ENCODE data around the gene CFAP299.
"Not testable (repeated sequence)": the region's sequence is repeated elsewhere in the genome, so short reads cannot be mapped to it uniquely, and the experiment has no call there.

Gene CFAP299

DNA sequence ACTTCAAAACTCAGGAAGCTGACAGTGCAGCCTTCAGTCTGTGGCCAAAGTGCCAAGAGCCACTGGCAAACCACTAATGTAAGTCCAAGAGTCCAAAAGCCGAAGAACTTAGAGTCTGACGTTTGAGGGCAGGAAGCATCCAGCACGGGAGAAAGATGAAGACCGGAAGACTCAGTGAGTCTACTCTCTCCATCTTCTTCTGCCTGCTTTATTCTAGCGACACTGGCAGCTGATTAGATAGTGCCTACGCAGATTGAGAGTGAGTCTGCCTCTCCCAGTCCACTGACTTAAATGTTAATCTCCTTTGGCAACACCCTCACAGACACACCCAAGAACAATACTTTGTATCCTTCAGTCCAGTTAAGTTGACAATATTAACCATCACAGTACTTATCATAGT lies 414.0 kb downstream of the CFAP299 start:
- not testable (repeated sequence) for DNase-seq

- no peak for DNase-seq
These were observed 415.7 kb downstream of the CFAP299 start for GRCh38 chr4:80751200-80751599.

DNA sequence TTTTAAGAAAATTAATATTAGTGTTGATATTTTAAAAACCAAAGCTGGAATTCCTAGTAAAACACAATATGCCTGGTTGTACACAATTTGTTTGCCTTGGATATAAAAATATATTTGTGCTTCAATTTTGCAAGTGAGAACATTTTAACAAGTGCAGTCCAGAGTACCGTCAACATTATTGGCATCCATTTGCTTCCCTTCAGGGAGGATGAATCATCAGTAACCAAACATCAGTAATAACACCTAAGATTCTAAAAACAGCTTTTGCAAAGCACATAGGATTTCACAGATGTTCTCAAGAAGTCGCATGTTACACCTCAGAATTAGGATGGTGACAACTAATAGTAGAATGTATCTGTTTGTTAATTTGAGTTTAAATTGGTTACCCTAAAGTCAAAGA lies 432.4 kb downstream of the CFAP299 start:
- DNase-seq: no peak

DNA sequence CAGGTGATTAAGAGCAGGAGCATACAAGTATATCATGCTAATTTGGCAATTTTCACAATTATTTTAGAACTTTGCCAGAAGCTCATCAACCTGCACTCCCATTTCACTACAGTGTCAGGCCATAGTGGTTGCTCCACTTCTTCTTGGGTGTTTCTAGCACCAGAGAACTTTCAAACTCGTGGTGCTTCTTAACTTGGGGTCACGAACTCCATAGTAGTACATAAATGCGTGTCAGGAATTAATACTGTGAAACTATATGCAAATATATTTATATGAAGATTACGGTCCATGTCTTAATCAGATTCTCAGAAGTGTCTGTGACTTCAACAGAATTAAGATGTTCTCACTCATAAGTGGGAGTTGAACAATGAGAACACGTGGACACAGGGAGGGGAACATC lies 440.6 kb downstream of the CFAP299 start:
- no peak for DNase-seq

GRCh38 chr4:80781431-80781830 lies 445.9 kb downstream of the CFAP299 start:
- DNase-seq: no peak

GRCh38 chr4:80787306-80787705 lies 451.8 kb downstream of the CFAP299 start:
- DNase-seq: no peak

DNA sequence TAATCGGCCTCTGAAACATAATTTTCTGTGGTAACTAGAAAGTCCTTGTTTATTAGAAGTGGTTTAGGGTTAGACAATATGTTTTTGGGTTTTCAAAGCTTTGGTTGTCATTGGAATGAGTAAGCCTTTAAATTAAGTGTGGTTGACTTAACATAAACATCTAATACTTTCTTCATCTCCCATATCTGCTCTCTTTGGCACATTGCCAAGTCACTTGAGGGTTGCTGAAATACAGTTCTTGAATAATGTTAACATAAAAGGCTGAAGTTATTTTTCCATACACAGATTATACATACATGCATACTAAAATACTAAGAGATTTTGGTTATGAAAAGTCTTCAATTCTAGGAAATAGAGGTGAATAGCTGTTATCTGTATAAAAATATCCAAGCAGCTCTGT lies 453.3 kb downstream of the CFAP299 start:
- DNase-seq: no peak

DNA sequence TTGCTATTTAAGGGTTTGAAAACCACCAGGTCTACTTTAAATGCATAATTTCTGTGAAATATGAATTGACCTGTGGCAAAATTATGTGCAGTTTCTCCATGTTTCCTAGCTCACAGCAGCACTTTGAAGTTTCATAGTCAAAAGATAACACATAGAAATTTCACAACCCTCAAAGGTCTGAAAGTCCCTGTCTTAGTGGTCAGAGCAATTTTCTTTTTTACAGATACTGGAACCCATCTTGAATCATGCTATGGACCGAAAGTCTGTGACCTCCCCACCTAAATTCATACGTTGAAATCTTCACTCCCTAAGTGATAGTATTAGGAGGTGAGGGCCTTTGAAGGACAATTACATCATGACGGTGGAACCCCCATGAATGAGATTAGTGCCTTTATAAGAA lies 454.6 kb downstream of the CFAP299 start:
- DNase-seq: no peak

GRCh38 chr4:80793660-80794059 lies 458.1 kb downstream of the CFAP299 start:
- DNase-seq: not testable (repeated sequence)

DNA sequence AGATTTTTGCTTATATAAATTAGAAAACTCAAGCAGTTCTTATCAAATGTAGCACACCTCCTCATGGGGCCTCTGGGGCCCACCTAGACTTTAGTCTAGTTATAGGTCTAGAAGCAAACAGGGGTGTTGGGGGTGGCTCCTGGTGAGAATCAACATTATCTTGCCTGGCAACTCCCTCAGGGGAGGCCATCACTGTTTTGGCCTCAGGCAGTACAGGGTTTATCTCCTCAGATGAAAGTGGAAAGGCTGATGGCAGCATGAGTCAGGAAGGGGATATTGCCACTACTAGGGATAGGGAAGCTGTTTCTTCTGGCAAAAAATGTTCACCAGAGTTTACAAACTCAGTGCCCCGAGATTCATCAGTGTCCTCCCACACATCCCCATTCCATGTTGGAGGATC lies 462.6 kb downstream of the CFAP299 start:
- DNase-seq: no peak

DNA sequence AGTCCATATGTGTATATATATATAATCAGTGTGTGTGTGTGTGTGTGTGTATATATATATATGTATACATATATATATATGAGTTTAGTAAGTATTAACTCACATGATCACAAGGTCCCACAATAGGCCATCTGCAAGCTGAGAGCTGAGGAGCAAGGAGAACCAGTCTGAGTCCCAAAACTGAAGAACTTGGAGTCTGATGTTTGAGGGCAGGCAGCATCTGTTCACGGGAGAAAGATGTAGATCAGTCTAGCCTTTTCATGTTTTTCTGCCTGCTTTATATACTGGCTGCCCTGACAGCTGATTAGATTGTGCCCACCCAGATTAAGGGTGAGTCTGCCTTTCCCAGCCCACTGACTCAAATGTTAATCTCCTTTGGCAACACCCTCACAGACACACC lies 465.2 kb downstream of the CFAP299 start:
- DNase-seq: not testable (repeated sequence)

GRCh38 chr4:80803337-80803736 lies 467.8 kb downstream of the CFAP299 start:
- DNase-seq: no peak

DNA sequence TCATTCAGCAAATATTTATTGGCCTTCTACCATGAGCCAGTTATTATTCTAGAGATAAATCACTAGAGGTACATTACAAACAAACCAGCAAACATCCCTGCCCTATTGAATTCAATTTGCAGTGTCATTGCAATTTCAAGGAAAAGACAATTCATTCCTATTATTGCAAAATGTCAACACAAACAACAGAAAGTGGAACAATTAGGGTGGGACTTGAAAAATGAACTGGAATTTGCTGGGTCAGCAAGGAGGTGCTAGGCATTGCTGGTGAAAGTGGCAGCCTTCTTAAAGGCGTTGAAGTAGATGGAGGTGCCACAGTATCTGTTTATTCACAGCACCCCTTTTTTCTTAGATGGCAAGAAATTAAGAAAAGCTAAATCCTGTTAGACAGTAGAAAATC lies 470.9 kb downstream of the CFAP299 start:
- no peak for DNase-seq

- no peak for DNase-seq
These were observed 473.7 kb downstream of the CFAP299 start for GRCh38 chr4:80809039-80809729.

- DNase-seq: no peak
These were observed 475.9 kb downstream of the CFAP299 start for GRCh38 chr4:80811406-80811805.

DNA sequence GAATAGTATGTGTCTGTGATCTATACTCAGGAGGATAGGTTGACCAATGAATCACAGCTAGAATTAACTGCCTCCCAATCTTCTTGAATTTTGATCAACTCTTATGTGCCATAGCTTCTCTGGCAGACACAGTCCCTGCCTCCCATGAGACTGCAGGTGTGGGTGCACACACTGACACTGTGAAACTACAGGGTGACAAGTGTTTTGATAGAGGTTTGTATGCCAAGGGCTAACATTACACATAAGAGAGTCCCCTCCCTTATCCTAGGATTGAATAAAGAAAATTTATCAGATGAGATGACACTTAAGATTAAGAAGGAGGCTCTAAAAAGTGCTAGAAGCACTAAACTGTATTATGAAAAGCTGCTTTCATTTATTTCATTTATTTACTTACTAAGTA lies 476.6 kb downstream of the CFAP299 start:
- DNase-seq: no peak

DNA sequence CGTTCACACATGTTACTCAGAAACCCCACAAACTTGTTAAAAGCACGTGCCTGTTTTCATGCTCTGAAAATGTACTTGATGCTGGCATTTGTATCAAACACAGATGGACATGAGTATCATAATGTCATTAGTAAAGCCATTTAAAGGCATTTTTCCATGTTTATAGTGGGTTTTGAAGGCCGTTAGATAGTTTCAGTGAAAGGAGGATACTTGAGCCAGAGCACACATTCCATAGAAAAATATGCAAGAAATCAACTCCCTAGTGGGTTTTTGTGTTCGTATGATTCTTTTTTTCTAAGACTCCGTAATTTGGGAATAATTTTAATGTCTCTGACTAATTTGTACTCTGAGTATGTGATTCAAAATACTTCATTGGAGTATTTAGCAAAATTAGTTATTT lies 478.7 kb downstream of the CFAP299 start:
- no peak for DNase-seq

- no peak for DNase-seq
These were observed 496.1 kb downstream of the CFAP299 start for GRCh38 chr4:80831383-80832361.

- DNase-seq: no peak
These were observed 503.8 kb downstream of the CFAP299 start for GRCh38 chr4:80839281-80839680.

DNA sequence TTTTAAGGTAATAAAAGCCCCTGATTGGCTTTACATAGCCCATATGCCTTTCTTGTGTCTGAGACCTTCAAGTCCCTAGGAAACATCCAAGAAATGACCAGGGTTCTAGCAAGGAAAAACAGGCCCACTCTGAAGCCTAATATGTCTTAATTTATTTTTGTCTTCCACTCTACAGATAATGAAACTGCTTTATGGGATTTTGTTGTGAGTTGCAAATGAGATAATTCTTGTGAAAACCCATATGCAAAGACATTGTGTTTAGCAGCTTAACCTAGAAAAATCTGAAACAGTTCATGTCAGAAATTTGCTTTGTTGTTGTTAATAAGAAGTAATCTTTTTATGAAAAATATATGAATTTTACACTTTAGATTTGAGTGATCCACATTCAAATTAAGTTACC lies 504.3 kb downstream of the CFAP299 start:
- no peak for DNase-seq

- no peak for DNase-seq
These were observed 504.9 kb downstream of the CFAP299 start for GRCh38 chr4:80840396-80840795.

DNA sequence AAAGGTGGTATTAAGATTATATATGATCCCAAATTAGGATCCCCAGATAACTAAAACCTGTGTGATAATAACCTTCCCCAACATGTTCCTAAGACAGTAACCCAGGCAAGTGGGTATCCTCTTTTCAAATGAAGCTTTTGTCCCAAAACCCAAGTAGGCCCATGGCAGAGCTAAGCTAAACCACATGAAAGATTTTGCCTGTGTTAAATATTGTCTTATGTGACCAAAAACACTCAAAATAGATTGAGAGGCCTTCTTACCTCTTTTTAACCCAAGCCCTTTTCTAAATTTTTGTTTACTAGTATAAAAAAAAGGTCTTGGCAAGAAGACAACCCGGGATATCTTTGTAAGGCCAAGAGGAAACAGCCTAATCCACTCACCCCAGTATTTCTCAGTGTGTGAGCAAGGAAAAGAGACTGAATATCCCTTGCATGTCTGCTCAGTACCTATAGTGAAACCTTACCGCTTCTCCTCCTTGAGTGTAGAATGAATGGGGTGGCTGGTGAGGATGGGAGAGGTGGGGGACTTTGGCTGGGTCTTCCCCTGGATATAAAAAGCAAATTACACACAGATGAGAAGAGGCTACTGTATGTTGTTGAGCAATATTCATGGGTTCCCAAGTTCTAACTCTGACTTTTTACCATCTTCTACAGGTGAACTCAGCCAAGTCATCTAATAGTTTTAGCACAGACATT lies 506.2 kb downstream of the CFAP299 start:
- no peak for DNase-seq

- DNase-seq: no peak
These were observed 510.7 kb downstream of the CFAP299 start for GRCh38 chr4:80846210-80846609.

DNA sequence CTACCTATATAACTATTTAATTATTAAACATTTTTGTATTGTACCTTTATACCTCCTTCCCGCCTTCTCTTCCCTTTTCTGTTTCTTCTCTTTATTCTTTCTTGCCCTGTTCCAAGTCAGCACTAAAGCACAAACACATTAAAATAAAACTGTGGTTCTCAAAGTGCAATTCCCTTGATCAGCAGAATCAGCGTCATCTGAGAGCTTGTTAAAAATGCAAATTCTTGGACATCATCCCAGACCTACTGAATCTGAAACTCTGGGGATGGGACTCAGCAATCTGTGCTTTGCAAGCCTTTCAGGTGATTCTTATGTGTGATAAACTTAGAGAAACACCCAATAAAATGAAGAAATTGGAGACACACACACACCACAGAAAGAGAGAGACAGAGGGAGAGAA lies 516.5 kb downstream of the CFAP299 start:
- DNase-seq: no peak

Data from SW 1271 (cell line).